A549 (cell line): ENCODE results near the gene TAF1. TPM values are rescaled to one million over a fixed set of nuclear protein-coding genes. Genes with fewer than 3 reads are reported as not detected.

Experiments used
- ATAC-seq, 2 experiments: fragments of 200-7000 bp in 1 of 2; fragments of >200 bp in 1 of 2; cut with Nextera tagmentation in 1 of 2; cut with Tn5 transposase in 1 of 2; 3 replicates each; pipeline versions ENCODE4 v1.8.0 to v1.9.1; 2018 to 2020; ENCODE audit warnings: mild to moderate bottlenecking in 1 of 2, moderate library complexity in 1 of 2
- CTCF ChIA-PET: fragments of 300-600 bp; sonication (Branson Sonifier 250); formaldehyde crosslinking; extraction: SDS; loops from one replicate; lab custom pipeline; 2021; ENCODE audit warnings: antibody characterized with exemption, inconsistent platforms; lab: Yijun Ruan, JAX
- POLR2A ChIA-PET: fragments of 350-600 bp; formaldehyde crosslinking; extraction: SDS; loops from one replicate; lab custom pipeline; 2021; ENCODE audit warnings: antibody characterized with exemption, inconsistent platforms; lab: Yijun Ruan, JAX
- DNase-seq, 2 experiments: peaks; one replicate each; pipeline versions ENCODE4 v3.0.0 to v3.0.0-alpha.2; 2011 to 2016; ENCODE audit warnings: low read depth in 1 of 2, low spot score in 1 of 2
- FAIRE-seq: peaks from 2 replicates; lab custom pipeline; 2011; peaks lifted over from hg19 to GRCh38; lab: Jason Lieb, UNC
- H3K27ac ChIP-seq, 2 experiments: fragments of >200 bp; sonication (Bioruptor Twin); formaldehyde crosslinking; 3 replicates each; pipeline ENCODE4 v1.5.1; 2016 to 2017
- H3K4me1 ChIP-seq: fragments of >200 bp; sonication (Bioruptor Twin); formaldehyde crosslinking; 3 replicates; pipeline ENCODE4 v1.6.1; 2016
- H3K4me2 ChIP-seq: fragments of >200 bp; sonication (Bioruptor Twin); formaldehyde crosslinking; 3 replicates; pipeline ENCODE4 v1.6.1; 2016
- H3K4me3 ChIP-seq: fragments of >200 bp; sonication (Bioruptor Twin); formaldehyde crosslinking; 3 replicates; pipeline ENCODE4 v1.5.1; 2016
- H3K9me3 ChIP-seq: fragments of >200 bp; sonication (Bioruptor Twin); formaldehyde crosslinking; 3 replicates; pipeline ENCODE4 v1.6.1; 2016
- BHLHE40 ChIP-seq: IDR thresholded peaks from 2 replicates; pipeline ENCODE4 v1.6.1; 2012; ENCODE audit warnings: low read depth, low read length, inconsistent platforms
- CBX8 ChIP-seq: fragments of 200-600 bp; sonication (generic); IDR thresholded peaks from 2 replicates; pipeline ENCODE4 v1.6.1; 2016
- CHD4 ChIP-seq: fragments of 200-600 bp; sonication (generic); IDR thresholded peaks from 2 replicates; pipeline ENCODE4 v1.6.1; 2016; ENCODE audit warnings: antibody characterized with exemption, mild to moderate bottlenecking, borderline replicate concordance
- EHF ChIP-seq: fragments of 250-450 bp; sonication (Bioruptor Pico); IDR thresholded peaks from 2 replicates; pipeline ENCODE4 v1.5.0; 2020; ENCODE audit warnings: mild to moderate bottlenecking
- EHMT2 ChIP-seq: fragments of 200-600 bp; sonication (generic); IDR thresholded peaks from 2 replicates; pipeline ENCODE4 v1.6.1; 2016; ENCODE audit warnings: antibody characterized with exemption, low read depth, mild to moderate bottlenecking, moderate library complexity
- FOSB ChIP-seq: fragments of 250-450 bp; sonication (Bioruptor Pico); IDR thresholded peaks from 2 replicates; pipeline ENCODE4 v1.5.0; 2020; ENCODE audit warnings: mild to moderate bottlenecking, moderate library complexity
- FOSL2 ChIP-seq, 2 experiments: fragments of 450-650 bp in 1 of 2; fragments of >200 bp in 1 of 2; sonication (Bioruptor Twin) in 1 of 2; formaldehyde crosslinking; IDR thresholded peaks; 2 replicates each; pipeline versions ENCODE4 v1.5.0 to v1.6.1; 2016 to 2020; ENCODE audit warnings: mild to moderate bottlenecking in 1 of 2, moderate library complexity in 1 of 2
- FOXS1 ChIP-seq: fragments of 250-450 bp; sonication (Bioruptor Pico); IDR thresholded peaks from 2 replicates; pipeline ENCODE4 v1.5.0; 2020; ENCODE audit warnings: mild to moderate bottlenecking, moderate library complexity
- HOXB13 ChIP-seq: fragments of 250-450 bp; sonication (Bioruptor Pico); IDR thresholded peaks from 2 replicates; pipeline ENCODE4 v1.5.0; 2020; ENCODE audit warnings: low read depth, mild to moderate bottlenecking, moderate library complexity
- HOXB5 ChIP-seq: fragments of 250-450 bp; sonication (Bioruptor Pico); IDR thresholded peaks from 2 replicates; pipeline ENCODE4 v1.5.0; 2020; ENCODE audit warnings: mild to moderate bottlenecking, moderate library complexity
- JUN ChIP-seq, 2 experiments: fragments of >200 bp; sonication (Bioruptor Twin); formaldehyde crosslinking; IDR thresholded peaks; 2 replicates in 1 of 2; 3 replicates in 1 of 2; pipeline ENCODE4 v1.6.1; 2016 to 2017
- KDM5A ChIP-seq: fragments of 200-600 bp; sonication (generic); IDR thresholded peaks from 2 replicates; pipeline ENCODE4 v1.6.1; 2016; ENCODE audit warnings: antibody characterized with exemption, mild to moderate bottlenecking
- MYC ChIP-seq: IDR thresholded peaks from 2 replicates; pipeline ENCODE4 v1.6.1; 2012; ENCODE audit warnings: mild to moderate bottlenecking, inconsistent platforms, low read length, improper control_type of control experiment, borderline replicate concordance
- PHF8 ChIP-seq: fragments of 200-600 bp; sonication (generic); IDR thresholded peaks from 2 replicates; pipeline ENCODE4 v1.6.1; 2016; ENCODE audit warnings: low read depth, mild to moderate bottlenecking, antibody characterized with exemption, moderate library complexity, borderline replicate concordance
- POLR2A ChIP-seq: IDR thresholded peaks from 2 replicates; pipeline ENCODE4 v1.6.1; 2012; ENCODE audit warnings: mild to moderate bottlenecking, low read length
- POLR2AphosphoS2 ChIP-seq: conservative IDR thresholded peaks from 2 replicates; pipeline ENCODE4 v1.6.1; 2012; ENCODE audit warnings: low read length, improper control_type of control experiment, inconsistent platforms
- RARB ChIP-seq: fragments of 250-450 bp; sonication (Bioruptor Pico); IDR thresholded peaks from 2 replicates; pipeline ENCODE4 v1.8.0; 2021; ENCODE audit warnings: mild to moderate bottlenecking, moderate library complexity
- ZFP36 ChIP-seq: fragments of 450-650 bp; IDR thresholded peaks from 2 replicates; pipeline ENCODE4 v1.6.1; 2014; ENCODE audit warnings: borderline replicate concordance; ENCODE audit not compliant: partially characterized antibody
- ZNF302 ChIP-seq: fragments of 250-450 bp; sonication (Bioruptor Pico); IDR thresholded peaks from 2 replicates; pipeline ENCODE4 v1.9.0; 2021; ENCODE audit warnings: inconsistent platforms, mild to moderate bottlenecking, moderate library complexity
- WGBS: methylation state at CpG from one replicate; pipeline ENCODE4 v1.1.6; 2017; ENCODE audit errors: missing lambda C conversion rate; 5-methylcytosine and 5-hydroxymethylcytosine counted together
- polyA plus RNA-seq, 4 experiments: library from polyadenylated mRNA; depleted of rRNA in 3 of 4; stranded (reverse); fragments of >200 nt; fragmentation: RNase III in 1 of 4; extraction: RNeasy Plus Mini Kit Qiagen cat#74134 plus additional on column Dnase treatment in 1 of 4; gene quantifications; 2 replicates in 3 of 4; 3 replicates in 1 of 4; pipeline ENCODE4 v1.2.3, GENCODE V29; 2011 to 2017
- TF ChIP-seq, protein P1 (sequence below): fragments of 450-650 bp; IDR thresholded peaks from 2 replicates; pipeline ENCODE4 v1.6.1; 2014; ENCODE audit warnings: antibody characterized with exemption
- TF ChIP-seq, protein P2 (sequence below): IDR thresholded peaks from 2 replicates; pipeline ENCODE4 v1.6.1; 2012
- TF ChIP-seq, protein P3 (sequence below): fragments of 250-450 bp; sonication (Bioruptor Pico); IDR thresholded peaks from 2 replicates; pipeline ENCODE4 v1.5.0; 2020; ENCODE audit warnings: low read depth, mild to moderate bottlenecking, moderate library complexity

The TAF1 gene
- polyA plus RNA-seq, 2 of the 4 experiments (the other 2 are of a cell fraction) = 21.1 to 31.3 TPM

DNA sequence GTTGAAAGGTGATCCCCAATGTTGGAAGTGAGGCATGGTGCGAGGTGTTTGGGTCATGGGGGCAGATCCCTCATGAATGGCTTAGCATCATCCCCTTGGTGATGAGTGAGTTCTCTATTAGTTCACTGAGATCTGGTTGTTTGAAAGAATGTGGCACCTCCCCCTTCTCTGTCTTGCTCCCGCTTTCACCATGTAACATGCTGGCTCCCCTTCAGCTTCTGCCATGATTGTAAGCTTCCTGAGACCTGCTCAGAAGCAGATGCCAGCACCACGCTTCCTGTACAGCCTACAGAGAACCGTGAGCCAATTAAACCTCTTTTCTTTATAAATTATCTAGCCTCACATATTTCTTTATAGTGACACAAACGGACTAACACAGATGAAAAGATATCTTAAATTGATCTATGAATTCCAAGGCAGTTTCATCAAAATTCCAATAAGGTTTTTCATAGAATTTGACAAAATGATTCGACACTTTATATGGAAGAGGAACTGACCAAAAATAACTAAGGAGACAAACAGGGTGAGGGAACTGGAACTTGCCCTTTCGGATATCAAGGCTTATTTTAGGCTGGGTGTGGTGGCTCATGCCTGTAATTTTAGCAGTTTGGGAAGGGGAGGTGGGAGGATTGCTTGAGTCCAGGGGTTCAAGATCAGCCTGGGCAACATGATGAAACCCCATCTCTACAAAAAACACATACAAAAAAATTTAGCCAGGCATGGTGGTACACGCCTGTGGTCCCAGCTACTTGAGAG lies 109.8 kb downstream of the TAF1 start:
- no peak overlapping the region for H3K4me3 ChIP-seq
- H3K4me2 ChIP-seq = no peak overlapping the region
- no peak for FAIRE-seq
- DNase-seq = no peak
- POLR2A ChIA-PET = no interaction called here
- H3K9me3 ChIP-seq = no peaks in the 10 kb centered on the region
- no peak for ATAC-seq
- no peaks in the 10 kb centered on the region for H3K4me1 ChIP-seq
- CTCF ChIA-PET = no interaction called here
- no peak for TF ChIP-seq FOSL2 (IDR thresholded peaks at IDR 0.05)
- TF ChIP-seq FOSL2 (CRISPR knock-in tag; IDR thresholded peaks at IDR 0.05) = no peak
- no peak for TF ChIP-seq ZNF302 (CRISPR knock-in tag)
- H3K27ac ChIP-seq = no peak overlapping the region
- 86% methylated on average over 8 of the region's 8 CpGs for WGBS

DNA sequence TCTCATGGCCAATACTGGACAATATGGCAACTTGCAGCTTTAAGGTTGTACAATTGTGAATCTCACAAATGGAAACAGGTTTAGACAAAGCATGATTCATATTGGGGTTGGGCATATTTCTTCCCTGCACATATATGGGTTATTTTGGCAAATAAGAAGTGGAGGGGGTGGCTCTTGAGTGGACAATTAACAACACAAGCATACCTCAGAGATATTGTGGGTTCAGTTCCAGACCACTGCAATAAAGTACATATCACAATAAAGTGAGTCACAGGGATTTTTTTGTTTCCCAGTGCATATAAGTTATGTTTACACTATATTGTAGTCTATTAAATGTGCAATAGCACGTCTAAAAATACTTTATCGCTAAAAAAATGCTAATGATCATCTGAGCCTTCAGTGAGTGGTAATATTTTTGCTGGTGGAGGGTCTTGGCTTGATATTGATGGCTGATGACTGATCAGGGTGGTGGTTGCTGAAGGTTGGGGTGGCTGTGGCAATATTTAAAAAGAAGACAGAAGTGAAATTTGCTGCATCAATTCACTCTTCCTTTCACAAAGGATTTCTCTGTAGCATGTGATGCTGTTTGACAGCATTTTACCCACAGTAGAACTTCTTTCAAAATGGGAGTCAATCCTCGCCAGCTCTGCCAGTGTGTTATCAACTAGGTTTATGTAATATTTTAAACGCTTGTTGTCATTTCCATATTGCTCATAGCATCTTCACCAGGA lies 116.2 kb downstream of the TAF1 start:
- ChIA-PET POLR2A (no interaction called here), CTCF (no interaction called here)
- Histone ChIP-seq H3K9me3 (no peaks in the 10 kb centered on the region), H3K27ac (no peak overlapping the region), H3K4me1 (no peaks in the 10 kb centered on the region), H3K4me2 (no peak overlapping the region), H3K4me3 (no peak overlapping the region)
- TF ChIP-seq FOSB (no peak), MYC (no peak), CBX8 (no peak), EHMT2 (no peak), POLR2AphosphoS2 (no peak), ZNF302 (CRISPR knock-in tag) (no peak), HOXB5 (no peak), JUN (IDR thresholded peaks at IDR 0.05) (no peak), RARB (no peak), PHF8 (no peak), HOXB13 (CRISPR knock-in tag) (no peak), POLR2A (no peak), ZFP36 (no peak), KDM5A (no peak)
- TF ChIP-seq, protein P1, sequence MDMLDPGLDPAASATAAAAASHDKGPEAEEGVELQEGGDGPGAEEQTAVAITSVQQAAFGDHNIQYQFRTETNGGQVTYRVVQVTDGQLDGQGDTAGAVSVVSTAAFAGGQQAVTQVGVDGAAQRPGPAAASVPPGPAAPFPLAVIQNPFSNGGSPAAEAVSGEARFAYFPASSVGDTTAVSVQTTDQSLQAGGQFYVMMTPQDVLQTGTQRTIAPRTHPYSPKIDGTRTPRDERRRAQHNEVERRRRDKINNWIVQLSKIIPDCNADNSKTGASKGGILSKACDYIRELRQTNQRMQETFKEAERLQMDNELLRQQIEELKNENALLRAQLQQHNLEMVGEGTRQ = no peak
- TF ChIP-seq, protein P2, sequence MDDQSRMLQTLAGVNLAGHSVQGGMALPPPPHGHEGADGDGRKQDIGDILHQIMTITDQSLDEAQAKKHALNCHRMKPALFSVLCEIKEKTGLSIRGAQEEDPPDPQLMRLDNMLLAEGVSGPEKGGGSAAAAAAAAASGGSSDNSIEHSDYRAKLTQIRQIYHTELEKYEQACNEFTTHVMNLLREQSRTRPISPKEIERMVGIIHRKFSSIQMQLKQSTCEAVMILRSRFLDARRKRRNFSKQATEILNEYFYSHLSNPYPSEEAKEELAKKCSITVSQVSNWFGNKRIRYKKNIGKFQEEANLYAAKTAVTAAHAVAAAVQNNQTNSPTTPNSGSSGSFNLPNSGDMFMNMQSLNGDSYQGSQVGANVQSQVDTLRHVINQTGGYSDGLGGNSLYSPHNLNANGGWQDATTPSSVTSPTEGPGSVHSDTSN = no peak
- TF ChIP-seq, protein P3, sequence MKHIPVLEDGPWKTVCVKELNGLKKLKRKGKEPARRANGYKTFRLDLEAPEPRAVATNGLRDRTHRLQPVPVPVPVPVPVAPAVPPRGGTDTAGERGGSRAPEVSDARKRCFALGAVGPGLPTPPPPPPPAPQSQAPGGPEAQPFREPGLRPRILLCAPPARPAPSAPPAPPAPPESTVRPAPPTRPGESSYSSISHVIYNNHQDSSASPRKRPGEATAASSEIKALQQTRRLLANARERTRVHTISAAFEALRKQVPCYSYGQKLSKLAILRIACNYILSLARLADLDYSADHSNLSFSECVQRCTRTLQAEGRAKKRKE (CRISPR knock-in tag) = no peak
- no peak for ATAC-seq
- FAIRE-seq = no peak
- DNase-seq = no peak
- WGBS = 83% methylated on average over 4 of the region's 4 CpGs

DNA sequence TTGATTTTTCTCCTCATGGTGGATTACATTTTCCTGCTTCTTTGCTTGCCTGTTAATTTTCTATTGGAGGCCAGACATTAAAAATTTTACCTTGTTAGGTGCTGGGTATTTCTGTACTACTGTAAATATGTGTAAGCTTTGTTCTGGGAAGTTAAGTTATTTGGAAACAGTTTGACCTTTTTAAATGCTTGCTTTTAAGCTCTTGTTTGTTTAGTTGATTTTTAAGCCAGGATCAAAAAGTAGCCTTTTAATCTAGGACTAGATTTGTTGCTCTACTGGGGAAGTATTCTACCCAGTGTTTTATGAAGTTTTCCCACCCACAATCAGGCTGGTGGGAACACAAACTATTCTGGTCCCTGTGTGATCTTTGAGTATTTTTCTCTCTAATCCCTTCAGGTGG lies 121.7 kb downstream of the TAF1 start:
- TF ChIP-seq CHD4 (no peak), EHF (CRISPR knock-in tag) (no peak), EHMT2 (no peak), PHF8 (no peak), JUN (IDR thresholded peaks at IDR 0.05) (no peak), FOXS1 (CRISPR knock-in tag) (no peak), BHLHE40 (no peak)
- POLR2A ChIA-PET = no interaction called here
- H3K27ac ChIP-seq = no peak overlapping the region
- H3K9me3 ChIP-seq = no peaks in the 10 kb centered on the region
- H3K4me2 ChIP-seq = no peak overlapping the region
- H3K4me3 ChIP-seq = no peak overlapping the region
- no peak for DNase-seq
- CTCF ChIA-PET = no interaction called here
- H3K4me1 ChIP-seq = 0 out of 3 replicates have a peak, but pooled peaks cover 3% of the 10 kb centered on the region
- no peak for ATAC-seq
- FAIRE-seq = no peak
